SU-DHL-6 (cell line): ENCODE results near the gene LRRFIP1.

Experiments used
- EZH2phosphoT487 ChIP-seq: fragments of 200-600 bp; sonication (generic), shearing (Covaris generic); conservative IDR thresholded peaks from 2 replicates; pipeline ENCODE4 v1.6.1; 2018; ENCODE audit warnings: mild to moderate bottlenecking, antibody characterized with exemption, low read length, moderate library complexity, mixed read lengths
- TF ChIP-seq, protein P1 (sequence below): fragments of 200-600 bp; sonication (generic); IDR thresholded peaks from one replicate; pipeline ENCODE4 v1.5.1; 2017; ENCODE audit warnings: antibody characterized with exemption, mild to moderate bottlenecking, low read length, moderate library complexity; ENCODE audit not compliant: insufficient read depth, poor library complexity, severe bottlenecking

DNA sequence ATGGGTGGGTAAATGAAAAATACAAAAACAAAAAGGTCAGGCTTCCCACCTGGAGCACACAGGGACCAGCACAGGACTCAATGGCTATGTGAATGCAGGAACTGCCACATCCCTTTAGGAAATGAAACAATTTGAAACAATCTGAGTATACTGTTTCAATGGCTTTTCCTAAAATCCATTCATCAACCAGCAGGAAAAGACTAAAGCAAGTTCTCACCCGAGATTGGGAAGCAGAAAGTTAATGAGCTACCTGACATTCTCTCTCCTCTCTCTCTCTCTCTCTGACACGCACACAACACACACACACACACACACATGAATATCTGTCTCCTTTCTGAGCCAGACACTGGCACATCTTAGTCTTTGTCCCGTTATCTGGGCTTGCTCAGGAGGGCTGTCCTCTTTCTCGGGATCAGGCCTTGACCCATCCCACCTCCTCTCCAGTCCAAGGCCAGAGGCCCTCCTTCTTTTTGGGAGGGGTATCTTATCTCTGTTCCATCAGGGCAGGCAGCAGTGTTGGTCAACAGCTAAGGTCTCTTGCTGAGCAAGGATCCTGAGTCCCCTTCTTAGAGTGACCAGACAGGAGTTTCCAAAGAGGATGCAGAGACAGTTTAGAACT is 11.6 kb upstream of the LRRFIP1 start:
- TF ChIP-seq, protein P1, sequence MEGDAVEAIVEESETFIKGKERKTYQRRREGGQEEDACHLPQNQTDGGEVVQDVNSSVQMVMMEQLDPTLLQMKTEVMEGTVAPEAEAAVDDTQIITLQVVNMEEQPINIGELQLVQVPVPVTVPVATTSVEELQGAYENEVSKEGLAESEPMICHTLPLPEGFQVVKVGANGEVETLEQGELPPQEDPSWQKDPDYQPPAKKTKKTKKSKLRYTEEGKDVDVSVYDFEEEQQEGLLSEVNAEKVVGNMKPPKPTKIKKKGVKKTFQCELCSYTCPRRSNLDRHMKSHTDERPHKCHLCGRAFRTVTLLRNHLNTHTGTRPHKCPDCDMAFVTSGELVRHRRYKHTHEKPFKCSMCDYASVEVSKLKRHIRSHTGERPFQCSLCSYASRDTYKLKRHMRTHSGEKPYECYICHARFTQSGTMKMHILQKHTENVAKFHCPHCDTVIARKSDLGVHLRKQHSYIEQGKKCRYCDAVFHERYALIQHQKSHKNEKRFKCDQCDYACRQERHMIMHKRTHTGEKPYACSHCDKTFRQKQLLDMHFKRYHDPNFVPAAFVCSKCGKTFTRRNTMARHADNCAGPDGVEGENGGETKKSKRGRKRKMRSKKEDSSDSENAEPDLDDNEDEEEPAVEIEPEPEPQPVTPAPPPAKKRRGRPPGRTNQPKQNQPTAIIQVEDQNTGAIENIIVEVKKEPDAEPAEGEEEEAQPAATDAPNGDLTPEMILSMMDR, result no peak
- no peak for TF ChIP-seq EZH2phosphoT487
